ENCODE results near the gene SFXN1.
"Not testable (repeated sequence)": the region's sequence is repeated elsewhere in the genome, so short reads cannot be mapped to it uniquely, and the experiment has no call there.

The SFXN1 gene

DNA sequence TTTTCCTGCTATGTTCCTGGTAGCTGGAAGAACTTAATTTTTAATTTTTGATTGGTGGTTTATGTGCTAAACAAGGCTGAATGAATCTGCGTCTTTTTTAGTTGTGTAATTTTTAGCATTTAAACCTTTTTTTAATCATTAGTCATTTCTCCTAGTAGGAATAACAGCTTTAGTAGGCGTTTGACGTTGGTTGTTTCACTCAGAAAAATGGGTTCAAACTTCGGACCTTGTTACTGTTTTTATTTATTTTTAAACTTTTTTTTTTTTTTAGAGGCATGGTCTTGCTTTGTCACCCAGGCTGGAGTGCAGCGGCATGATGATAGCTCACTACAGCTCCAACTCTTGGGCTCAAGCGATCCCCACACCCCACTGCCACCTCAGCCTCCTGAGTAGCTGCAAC, 12.9 kb downstream of the SFXN1 start:
- no peak overlapping the region for H3K4me3 ChIP-seq (ENCODE audit: insufficient read depth, low read depth, low read length, poor library complexity, severe bottlenecking)
- H3K36me3 ChIP-seq (ENCODE audit: control insufficient read depth, insufficient read depth, low read length), result peaks cover 34% of the 10 kb centered on the region
- no peak overlapping the region for H3K27ac ChIP-seq (ENCODE audit: insufficient read depth, low read length, poor library complexity, severe bottlenecking)
- no peaks in the 10 kb centered on the region for H3K27me3 ChIP-seq (replicated peaks; ENCODE audit: control insufficient read depth, insufficient read depth, low read length, poor library complexity, severe bottlenecking)
- H3K9me3 ChIP-seq (ENCODE audit: control insufficient read depth, low read length), result no peaks in the 10 kb centered on the region
- H3K4me1 ChIP-seq (ENCODE audit: control insufficient read depth, insufficient read depth, low read length, poor library complexity, severe bottlenecking), result peaks cover 7% of the 10 kb centered on the region
- no peak for DNase-seq

DNA sequence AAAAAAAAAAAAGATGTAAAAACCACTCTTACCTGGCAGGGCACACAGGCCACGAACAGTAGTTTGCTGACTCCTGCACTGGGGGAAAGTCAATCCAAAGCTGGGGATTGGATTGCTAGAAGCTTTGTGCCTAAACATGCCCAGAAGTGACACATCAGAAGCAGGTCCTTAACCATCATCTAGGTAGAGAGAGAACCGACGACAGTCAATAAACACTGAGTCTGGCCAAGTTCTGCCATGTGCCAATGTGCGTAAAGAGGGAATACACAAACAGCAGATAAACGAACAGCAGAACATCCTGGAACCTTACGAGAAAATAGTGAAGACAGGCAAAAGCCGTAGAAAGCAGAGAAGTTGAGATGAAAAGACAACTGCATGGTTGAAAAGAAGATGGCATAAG, 14.9 kb downstream of the SFXN1 start:
- H3K27me3 ChIP-seq (replicated peaks; ENCODE audit: control insufficient read depth, insufficient read depth, low read length, poor library complexity, severe bottlenecking), result no peaks in the 10 kb centered on the region
- no peak for DNase-seq
- peaks cover 39% of the 10 kb centered on the region for H3K36me3 ChIP-seq (ENCODE audit: control insufficient read depth, insufficient read depth, low read length)
- H3K4me3 ChIP-seq (ENCODE audit: insufficient read depth, low read depth, low read length, poor library complexity, severe bottlenecking), result no peak overlapping the region
- no peaks in the 10 kb centered on the region for H3K9me3 ChIP-seq (ENCODE audit: control insufficient read depth, low read length)
- H3K4me1 ChIP-seq (ENCODE audit: control insufficient read depth, insufficient read depth, low read length, poor library complexity, severe bottlenecking), result peaks cover 7% of the 10 kb centered on the region
- no peak overlapping the region for H3K27ac ChIP-seq (ENCODE audit: insufficient read depth, low read length, poor library complexity, severe bottlenecking)

DNA sequence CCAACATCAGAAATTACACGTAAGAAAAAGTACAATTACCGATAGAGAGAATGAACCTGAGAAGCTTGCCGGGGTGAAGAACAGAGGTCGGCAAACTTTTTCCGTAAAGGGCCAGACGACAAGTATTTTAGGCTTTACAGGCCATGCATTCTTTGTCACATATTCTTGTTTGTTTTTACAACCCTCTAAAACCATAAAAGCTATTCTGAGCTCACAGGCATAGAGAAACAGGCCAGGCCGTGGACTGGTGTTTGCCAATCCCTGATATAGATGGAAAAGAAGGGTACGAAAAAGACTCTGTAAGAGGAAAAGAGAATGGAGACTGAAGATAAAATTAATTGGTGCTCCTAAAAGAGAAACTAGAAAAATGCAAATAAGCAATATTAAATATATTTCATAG, 15.4 kb downstream of the SFXN1 start:
- Histone ChIP-seq H3K4me1 (ENCODE audit: control insufficient read depth, insufficient read depth, low read length, poor library complexity, severe bottlenecking) (peaks cover 7% of the 10 kb centered on the region), H3K36me3 (ENCODE audit: control insufficient read depth, insufficient read depth, low read length) (peaks cover 40% of the 10 kb centered on the region), H3K9me3 (ENCODE audit: control insufficient read depth, low read length) (no peaks in the 10 kb centered on the region), H3K27me3 (replicated peaks; ENCODE audit: control insufficient read depth, insufficient read depth, low read length, poor library complexity, severe bottlenecking) (no peaks in the 10 kb centered on the region), H3K27ac (ENCODE audit: insufficient read depth, low read length, poor library complexity, severe bottlenecking) (no peak overlapping the region), H3K4me3 (ENCODE audit: insufficient read depth, low read depth, low read length, poor library complexity, severe bottlenecking) (no peak overlapping the region)
- no peak for DNase-seq

GRCh38 chr5:175494264-175495183, 16.2 kb downstream of the SFXN1 start:
- Histone ChIP-seq H3K4me3 (ENCODE audit: insufficient read depth, low read depth, low read length, poor library complexity, severe bottlenecking) (no peak overlapping the region), H3K27ac (ENCODE audit: insufficient read depth, low read length, poor library complexity, severe bottlenecking) (no peak overlapping the region), H3K36me3 (ENCODE audit: control insufficient read depth, insufficient read depth, low read length) (peaks cover 42% of the 10 kb centered on the region), H3K27me3 (replicated peaks; ENCODE audit: control insufficient read depth, insufficient read depth, low read length, poor library complexity, severe bottlenecking) (no peaks in the 10 kb centered on the region), H3K4me1 (ENCODE audit: control insufficient read depth, insufficient read depth, low read length, poor library complexity, severe bottlenecking) (peaks cover 2% of the 10 kb centered on the region), H3K9me3 (ENCODE audit: control insufficient read depth, low read length) (no peaks in the 10 kb centered on the region)
- no peak for DNase-seq

GRCh38 chr5:175501759-175502158, 23.4 kb downstream of the SFXN1 start:
- no peak overlapping the region for H3K4me3 ChIP-seq (ENCODE audit: insufficient read depth, low read depth, low read length, poor library complexity, severe bottlenecking)
- no peak for DNase-seq
- no peak overlapping the region for H3K27ac ChIP-seq (ENCODE audit: insufficient read depth, low read length, poor library complexity, severe bottlenecking)
- no peaks in the 10 kb centered on the region for H3K4me1 ChIP-seq (ENCODE audit: control insufficient read depth, insufficient read depth, low read length, poor library complexity, severe bottlenecking)
- no peaks in the 10 kb centered on the region for H3K27me3 ChIP-seq (replicated peaks; ENCODE audit: control insufficient read depth, insufficient read depth, low read length, poor library complexity, severe bottlenecking)
- no peaks in the 10 kb centered on the region for H3K9me3 ChIP-seq (ENCODE audit: control insufficient read depth, low read length)
- H3K36me3 ChIP-seq (ENCODE audit: control insufficient read depth, insufficient read depth, low read length), result peaks cover 37% of the 10 kb centered on the region

- not testable (repeated sequence) for H3K4me3 ChIP-seq (ENCODE audit: insufficient read depth, low read depth, low read length, poor library complexity, severe bottlenecking); H3K4me1 ChIP-seq (ENCODE audit: control insufficient read depth, insufficient read depth, low read length, poor library complexity, severe bottlenecking); H3K9me3 ChIP-seq (ENCODE audit: control insufficient read depth, low read length); H3K27ac ChIP-seq (ENCODE audit: insufficient read depth, low read length, poor library complexity, severe bottlenecking); H3K27me3 ChIP-seq (replicated peaks; ENCODE audit: control insufficient read depth, insufficient read depth, low read length, poor library complexity, severe bottlenecking)
- DNase-seq, result peak in 2 of 3 donors; percentile 5 to 19
- peaks cover 39% of the 10 kb centered on the region for H3K36me3 ChIP-seq (ENCODE audit: control insufficient read depth, insufficient read depth, low read length)
These were observed 29.3 kb downstream of the SFXN1 start for GRCh38 chr5:175507671-175508070.

- DNase-seq, result no peak
- Histone ChIP-seq H3K4me3 (ENCODE audit: insufficient read depth, low read depth, low read length, poor library complexity, severe bottlenecking) (no peak overlapping the region), H3K36me3 (ENCODE audit: control insufficient read depth, insufficient read depth, low read length) (peaks cover 51% of the 10 kb centered on the region), H3K9me3 (ENCODE audit: control insufficient read depth, low read length) (no peaks in the 10 kb centered on the region), H3K4me1 (ENCODE audit: control insufficient read depth, insufficient read depth, low read length, poor library complexity, severe bottlenecking) (peaks cover 7% of the 10 kb centered on the region), H3K27me3 (replicated peaks; ENCODE audit: control insufficient read depth, insufficient read depth, low read length, poor library complexity, severe bottlenecking) (no peaks in the 10 kb centered on the region), H3K27ac (ENCODE audit: insufficient read depth, low read length, poor library complexity, severe bottlenecking) (no peak overlapping the region)
These were observed 30.5 kb downstream of the SFXN1 start for GRCh38 chr5:175508896-175509295.

DNA sequence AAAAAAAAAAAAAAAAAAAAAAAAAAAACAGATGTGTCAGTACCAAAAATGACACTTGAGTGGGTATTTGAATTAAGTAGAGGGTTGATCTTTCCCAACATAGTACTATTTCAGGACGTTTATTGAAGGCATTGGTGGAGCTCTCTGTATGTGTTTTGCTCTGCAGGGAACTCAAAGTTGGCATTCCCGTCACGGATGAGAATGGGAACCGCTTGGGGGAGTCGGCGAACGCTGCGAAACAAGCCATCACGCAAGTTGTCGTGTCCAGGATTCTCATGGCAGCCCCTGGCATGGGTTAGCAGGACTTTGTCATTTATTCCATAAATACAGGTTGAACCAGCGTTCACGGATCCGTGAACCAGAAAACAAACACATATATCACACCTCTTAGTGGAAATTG, 34.9 kb downstream of the SFXN1 start:
- H3K4me1 ChIP-seq (ENCODE audit: control insufficient read depth, insufficient read depth, low read length, poor library complexity, severe bottlenecking), result peaks cover 7% of the 10 kb centered on the region
- no peak overlapping the region for H3K4me3 ChIP-seq (ENCODE audit: insufficient read depth, low read depth, low read length, poor library complexity, severe bottlenecking)
- no peak for DNase-seq
- no peaks in the 10 kb centered on the region for H3K9me3 ChIP-seq (ENCODE audit: control insufficient read depth, low read length)
- H3K27ac ChIP-seq (ENCODE audit: insufficient read depth, low read length, poor library complexity, severe bottlenecking), result no peak overlapping the region
- peaks cover 58% of the 10 kb centered on the region for H3K36me3 ChIP-seq (ENCODE audit: control insufficient read depth, insufficient read depth, low read length)
- no peaks in the 10 kb centered on the region for H3K27me3 ChIP-seq (replicated peaks; ENCODE audit: control insufficient read depth, insufficient read depth, low read length, poor library complexity, severe bottlenecking)

- Histone ChIP-seq H3K4me3 (ENCODE audit: insufficient read depth, low read depth, low read length, poor library complexity, severe bottlenecking) (no peak overlapping the region), H3K27me3 (replicated peaks; ENCODE audit: control insufficient read depth, insufficient read depth, low read length, poor library complexity, severe bottlenecking) (no peaks in the 10 kb centered on the region), H3K9me3 (ENCODE audit: control insufficient read depth, low read length) (no peaks in the 10 kb centered on the region), H3K4me1 (ENCODE audit: control insufficient read depth, insufficient read depth, low read length, poor library complexity, severe bottlenecking) (peaks cover 7% of the 10 kb centered on the region), H3K36me3 (ENCODE audit: control insufficient read depth, insufficient read depth, low read length) (peaks cover 58% of the 10 kb centered on the region), H3K27ac (ENCODE audit: insufficient read depth, low read length, poor library complexity, severe bottlenecking) (no peak overlapping the region)
- DNase-seq, result no peak
These were observed 35.4 kb downstream of the SFXN1 start for GRCh38 chr5:175513726-175514125.

- Histone ChIP-seq H3K36me3 (ENCODE audit: control insufficient read depth, insufficient read depth, low read length) (peaks cover 29% of the 10 kb centered on the region), H3K27me3 (replicated peaks; ENCODE audit: control insufficient read depth, insufficient read depth, low read length, poor library complexity, severe bottlenecking) (no peaks in the 10 kb centered on the region), H3K9me3 (ENCODE audit: control insufficient read depth, low read length) (peaks cover 3% of the 10 kb centered on the region), H3K4me1 (ENCODE audit: control insufficient read depth, insufficient read depth, low read length, poor library complexity, severe bottlenecking) (peaks cover 28% of the 10 kb centered on the region), H3K27ac (ENCODE audit: insufficient read depth, low read length, poor library complexity, severe bottlenecking) (peak overlapping the region; percentile 65), H3K4me3 (ENCODE audit: insufficient read depth, low read depth, low read length, poor library complexity, severe bottlenecking) (no peak overlapping the region)
- no peak for DNase-seq
These were observed 38.8 kb downstream of the SFXN1 start for GRCh38 chr5:175516933-175517823.

All from effector memory CD4-positive, alpha-beta T cell (primary cell).